HG02798 (cell line): Measurements from ENCODE around the gene FAM20A.
"Not testable (repeated sequence)": the region's sequence is repeated elsewhere in the genome, so short reads cannot be mapped to it uniquely, and the experiment has no call there.

Experiments
- ATAC-seq: cut with Tn5 transposase; IDR thresholded peaks from one replicate; pipeline ENCODE4 v1.9.1; 2021; ENCODE audit warnings: mild to moderate bottlenecking; ENCODE audit not compliant: unreplicated experiment, poor library complexity

The FAM20A gene

DNA sequence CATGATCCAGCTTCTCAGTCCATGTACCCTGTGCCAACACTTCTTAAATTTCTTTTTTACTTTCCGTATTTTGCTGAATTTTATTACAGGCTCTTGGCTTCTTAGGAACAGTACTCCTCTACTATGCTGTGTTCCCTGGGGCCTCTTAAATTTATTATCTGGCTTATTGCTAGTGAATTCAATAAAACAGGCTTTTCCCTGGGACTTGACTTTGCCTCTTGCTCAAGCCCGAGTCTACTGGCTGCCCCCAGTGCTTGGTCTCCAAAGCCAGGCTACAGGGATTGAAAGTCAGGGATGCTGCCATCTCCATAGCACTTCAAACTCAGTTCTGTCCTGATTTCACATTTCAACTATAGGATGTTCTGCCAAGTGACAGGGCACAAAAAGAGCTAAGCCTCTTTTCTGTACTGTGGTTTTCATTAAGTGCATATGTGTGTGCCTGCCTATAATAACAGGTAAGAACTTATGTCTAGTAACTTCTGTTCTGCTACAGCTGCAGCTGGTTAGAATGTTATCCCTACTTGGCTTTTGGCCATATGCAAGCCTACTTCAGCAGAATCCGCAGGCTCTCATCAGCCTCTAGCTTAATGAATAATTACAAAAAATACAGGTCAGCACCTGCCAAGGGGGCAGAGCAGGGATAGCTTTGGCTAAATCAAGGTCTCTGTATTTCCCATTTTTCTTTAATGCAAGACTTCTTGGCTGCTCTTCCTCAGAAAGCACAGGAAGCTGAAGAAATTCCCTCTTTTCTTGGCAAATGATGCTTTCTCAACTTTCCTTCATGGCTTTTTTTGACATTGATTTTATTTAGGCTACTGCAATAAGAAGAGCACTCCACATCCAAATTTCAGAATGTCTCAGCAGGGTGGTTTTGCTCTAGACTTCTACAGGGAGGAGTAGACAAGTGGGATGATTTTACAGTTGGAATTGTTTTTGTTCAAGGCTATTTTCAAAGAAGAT is 8.2 kb downstream of the FAM20A start:
- no peak for ATAC-seq

DNA sequence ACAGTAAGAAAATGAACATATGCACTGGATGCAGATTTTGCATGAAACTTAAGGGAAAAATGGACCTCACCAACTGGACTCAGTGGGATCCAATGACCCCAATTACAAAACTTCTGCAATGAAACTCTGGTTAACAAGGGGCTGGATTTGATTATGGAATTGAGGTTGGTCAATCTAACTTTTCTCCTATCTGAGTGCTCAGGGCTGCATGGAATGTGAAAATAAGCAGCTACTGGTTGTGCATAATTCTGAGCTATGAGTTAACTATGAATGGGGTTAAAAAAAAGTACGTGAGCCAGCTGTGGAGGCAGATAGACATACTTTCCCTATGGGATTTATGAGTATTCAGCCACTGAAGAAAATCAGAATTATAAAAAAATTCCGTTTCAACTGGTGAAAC is 9.2 kb downstream of the FAM20A start:
- ATAC-seq, result no peak

DNA sequence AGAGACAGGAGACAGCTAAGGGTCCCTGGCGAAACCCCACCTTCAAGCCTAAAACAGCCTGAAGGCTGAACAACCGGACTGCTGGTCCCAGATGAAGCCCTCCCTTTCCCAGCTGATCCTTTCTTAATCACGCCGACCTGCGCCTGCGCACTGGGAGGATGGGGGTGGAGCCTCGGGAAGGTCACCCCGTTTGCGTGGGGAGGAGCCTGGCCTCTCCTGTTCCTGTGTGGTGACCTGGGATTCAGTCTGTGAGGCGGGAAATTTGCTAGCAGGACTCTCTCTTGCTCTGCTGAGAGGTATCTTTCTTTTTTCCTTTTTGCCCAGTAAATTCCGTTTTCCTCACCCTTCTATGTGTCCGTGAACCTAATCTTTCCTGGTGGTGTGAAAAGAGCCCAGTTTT is 9.6 kb downstream of the FAM20A start:
- no peak for ATAC-seq

DNA sequence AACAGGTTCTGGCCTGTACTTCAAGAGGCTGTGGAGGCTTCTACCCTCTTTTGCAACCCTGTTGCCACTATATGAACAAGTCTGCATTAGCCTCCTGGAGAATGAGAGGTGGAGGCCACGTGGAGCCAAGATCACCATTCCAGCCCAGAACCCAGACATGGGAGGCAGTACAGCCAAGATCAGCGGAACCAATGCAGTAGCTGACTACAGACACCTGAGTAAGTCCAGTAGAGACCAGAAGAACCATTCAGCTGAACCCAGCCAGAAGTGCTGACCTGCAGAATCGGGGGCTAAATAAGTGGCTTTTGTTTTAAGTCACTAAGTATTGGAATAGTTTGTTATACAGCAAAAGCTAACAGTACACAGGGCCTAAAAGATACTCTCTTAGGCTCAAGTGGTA is 12.1 kb downstream of the FAM20A start:
- no peak for ATAC-seq

DNA sequence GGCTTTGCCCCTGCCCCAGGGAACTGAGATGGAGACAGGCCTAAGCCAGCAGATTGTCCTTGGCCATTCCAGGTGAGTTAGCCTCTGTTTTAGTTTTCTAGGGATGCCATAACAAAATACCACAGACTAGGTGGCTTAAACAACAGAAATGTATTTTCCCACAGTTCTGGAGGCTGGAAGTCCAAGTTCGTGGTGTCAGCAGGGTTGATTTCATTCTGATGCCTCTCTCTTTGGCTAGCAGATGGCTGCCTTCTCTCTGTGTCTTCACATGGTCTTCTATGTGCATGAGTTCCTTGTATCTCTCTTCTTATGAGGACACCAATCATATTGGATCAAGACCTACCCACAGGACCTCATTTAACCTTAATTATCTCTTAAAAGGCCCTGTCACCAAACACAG is 12.8 kb downstream of the FAM20A start:
- ATAC-seq, result no peak

DNA sequence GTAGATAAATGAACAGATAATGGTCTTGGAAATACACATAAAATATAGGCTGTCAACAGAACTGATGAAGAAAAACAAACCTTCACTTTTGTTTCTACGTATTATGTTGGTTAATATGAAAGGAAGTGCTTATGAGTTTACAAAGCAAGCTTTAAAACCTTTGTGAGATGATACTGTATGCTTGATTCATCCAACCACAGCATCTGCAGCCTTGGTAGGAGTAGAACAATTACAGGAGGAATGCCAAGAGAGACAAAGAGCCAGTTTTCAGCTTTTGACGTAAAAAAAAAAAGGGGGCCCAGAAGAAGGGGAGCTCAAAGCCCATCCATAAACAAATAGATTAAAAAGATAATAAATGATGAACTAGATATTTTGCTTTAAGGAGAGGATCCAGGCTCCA is 13.3 kb downstream of the FAM20A start:
- ATAC-seq, result no peak

DNA sequence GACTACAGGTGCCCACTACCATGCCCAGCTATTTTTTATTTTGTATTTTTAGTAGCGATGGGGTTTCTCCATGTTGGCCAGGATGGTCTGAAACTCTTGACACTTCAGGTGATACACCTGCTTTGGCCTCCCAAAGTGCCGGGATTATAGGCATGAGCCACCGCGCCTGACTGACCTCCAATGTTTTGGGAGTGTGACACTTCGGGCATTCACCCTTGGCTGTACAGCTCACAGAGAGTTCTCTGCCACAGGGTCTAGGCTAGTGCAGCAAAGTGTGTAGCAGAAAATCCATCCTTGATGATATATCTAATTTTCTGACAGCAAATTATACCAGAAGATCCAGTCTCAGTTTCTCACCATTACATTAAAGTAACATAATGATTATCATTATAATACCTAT is 14.1 kb downstream of the FAM20A start:
- ATAC-seq, result no peak

DNA sequence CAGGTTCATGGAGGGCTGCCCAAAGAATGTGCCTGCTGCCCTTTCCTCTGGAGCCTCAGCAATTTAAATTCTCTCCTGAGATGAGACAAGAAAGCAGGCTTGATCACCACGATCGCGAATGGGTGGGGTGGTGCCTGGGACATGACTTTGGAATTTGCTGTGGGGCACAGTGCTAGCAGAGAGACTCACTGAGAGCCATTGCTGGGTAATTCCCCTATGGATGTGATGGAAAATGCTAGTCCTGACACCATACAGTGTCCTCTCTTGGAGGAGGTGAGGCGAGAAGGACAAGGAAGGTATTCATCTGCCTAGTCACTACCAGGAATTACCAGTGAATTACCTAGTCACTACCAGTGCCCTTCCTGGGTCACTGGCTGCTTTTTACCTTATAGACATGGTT is 15.5 kb downstream of the FAM20A start:
- no peak for ATAC-seq

DNA sequence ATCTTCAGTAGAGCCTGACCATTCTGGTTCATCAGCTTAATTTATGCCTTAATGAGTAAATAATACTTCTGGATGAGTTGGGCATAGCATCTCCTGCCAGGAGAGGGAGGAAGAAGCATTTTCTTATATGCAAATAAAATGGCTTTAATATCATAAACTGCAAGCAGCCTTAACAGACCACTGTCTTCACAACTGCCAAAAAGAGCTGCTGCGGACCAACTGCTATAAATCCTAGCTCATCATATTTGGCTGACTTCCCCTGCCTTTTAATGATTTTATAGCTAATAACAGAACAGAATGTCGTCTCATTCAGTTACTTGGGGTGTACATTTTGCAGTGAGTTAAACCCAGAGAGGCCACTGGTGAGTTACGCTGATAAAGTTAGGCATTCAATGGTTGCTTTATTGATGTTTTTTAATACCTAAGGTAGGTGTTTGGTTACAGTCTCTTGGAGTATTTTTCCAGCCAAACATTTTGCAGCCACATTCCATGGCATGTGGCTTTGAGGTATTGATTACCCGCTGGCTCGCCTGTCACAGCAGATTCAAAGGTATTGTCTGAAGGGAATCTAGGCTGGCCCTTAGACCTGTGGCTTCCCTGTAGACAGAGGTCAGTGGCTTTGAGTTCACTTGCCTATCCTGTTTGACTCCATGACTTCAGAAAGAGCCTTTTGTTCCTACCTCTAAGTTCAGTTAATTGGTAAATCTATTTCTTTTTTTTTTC is 16.4 kb downstream of the FAM20A start:
- ATAC-seq, result no peak

DNA sequence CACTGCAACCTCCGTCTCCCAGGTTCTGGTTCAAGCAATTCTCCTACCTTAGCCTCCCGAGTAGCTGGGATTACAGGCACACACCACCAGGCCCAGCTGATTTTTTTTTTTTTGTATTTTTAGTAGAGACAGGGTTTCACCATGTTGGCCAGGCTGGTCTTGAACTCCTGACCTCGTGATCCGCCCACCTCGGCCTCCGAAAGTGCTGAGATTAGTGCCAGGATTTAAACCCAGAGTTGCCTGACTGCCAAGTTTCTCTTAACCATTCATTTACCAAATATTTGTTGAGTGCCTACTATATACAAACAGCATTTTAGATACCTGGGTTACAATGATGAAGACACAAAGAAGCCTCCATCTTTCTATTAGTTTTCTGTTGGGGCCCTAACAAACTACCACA is 18.3 kb downstream of the FAM20A start:
- ATAC-seq, result not testable (repeated sequence)

DNA sequence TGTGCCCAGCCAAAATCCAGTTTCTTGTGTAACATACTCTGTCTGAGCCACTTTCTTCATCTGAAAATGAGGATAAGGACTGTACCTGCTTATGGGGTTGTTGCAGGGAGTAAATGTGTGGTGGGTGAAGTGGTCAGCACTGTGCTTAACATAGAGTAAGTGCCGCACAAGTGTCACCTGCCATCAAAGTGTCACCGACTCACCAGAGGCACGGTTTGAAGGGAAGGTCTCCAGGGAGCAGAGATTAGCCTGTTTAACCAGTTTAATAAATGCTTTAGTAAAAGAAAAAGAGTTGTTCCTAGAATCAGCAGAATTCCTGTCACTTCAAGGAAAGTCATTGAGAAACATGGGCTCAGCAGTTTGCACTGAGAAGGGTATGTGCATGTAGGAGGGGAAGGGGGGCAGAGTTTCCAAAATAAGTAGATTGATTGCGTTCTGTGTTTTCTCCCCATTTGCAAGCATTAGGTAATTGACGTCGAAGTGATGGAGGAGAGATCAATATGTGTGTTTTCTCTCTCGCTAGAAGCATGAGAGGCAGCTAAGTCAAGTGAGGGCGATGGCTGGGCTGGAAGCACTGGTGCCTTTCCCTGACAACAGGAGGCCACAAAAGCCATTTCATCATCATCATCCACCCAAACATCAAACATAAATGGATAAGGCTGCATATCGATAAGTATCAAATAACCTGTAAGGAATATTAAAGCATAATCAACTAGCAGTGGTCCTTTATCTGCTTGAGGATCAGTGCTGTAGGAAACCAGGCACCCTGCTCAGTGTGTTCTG is 19.1 kb downstream of the FAM20A start:
- ATAC-seq, result no peak

DNA sequence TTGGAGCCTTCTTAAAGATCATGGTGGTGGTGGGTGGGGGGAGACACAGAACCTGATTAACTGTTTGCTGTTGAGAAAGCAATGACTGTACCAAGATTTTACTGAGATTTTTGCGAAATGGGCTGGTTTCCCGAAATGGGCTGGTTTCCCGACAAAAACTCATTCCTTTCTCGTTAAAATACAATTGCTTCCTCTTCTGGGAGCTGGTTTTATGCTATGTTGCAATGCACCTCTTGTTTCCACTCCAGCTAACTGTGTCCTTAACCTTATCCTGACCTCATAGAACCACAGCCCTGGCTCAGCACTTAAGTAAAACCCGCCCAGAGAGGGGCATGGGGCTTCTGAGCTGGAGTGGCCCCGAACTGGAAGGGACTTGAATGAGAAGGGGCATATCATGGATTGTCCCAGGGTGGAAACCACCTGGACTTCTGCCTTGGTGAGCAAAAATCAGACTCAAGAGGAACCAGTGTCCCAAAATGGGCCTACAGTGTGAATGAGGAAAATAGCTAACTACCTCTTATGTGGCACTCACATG is 20.9 kb downstream of the FAM20A start:
- no peak for ATAC-seq

DNA sequence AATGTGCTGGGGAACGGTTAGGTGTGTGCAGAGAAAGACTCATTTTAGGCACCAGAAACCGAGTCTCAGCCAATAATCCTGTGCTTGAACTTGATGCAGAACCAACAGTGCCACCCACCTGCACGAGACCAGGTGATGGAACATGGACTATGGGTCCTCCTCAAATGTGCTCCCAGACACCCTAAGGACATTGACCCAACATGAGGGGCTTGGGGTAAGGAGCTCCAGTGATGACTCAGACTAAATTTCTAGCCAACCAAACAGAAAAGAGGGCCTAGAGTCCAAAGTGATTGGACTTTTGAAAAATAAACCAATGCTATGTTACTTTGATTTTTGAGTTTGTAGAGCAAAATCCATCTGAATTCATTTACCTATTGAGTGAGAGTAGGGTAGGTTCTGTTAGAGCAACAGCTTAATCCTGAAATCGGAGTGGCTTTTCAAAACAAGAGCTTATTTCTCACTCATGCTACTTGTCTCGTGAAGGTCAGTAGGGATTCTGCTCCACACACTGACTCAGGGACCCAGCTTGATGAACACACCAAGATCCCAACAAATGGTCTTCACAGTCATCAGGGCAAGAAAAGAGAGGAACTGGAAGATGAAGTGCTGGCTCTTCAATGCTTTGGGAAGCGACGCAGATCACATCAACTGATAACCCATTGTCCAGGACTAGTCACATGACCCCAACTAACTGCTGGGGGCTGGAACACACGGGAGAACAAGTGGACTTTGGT is 21.8 kb downstream of the FAM20A start:
- ATAC-seq, result no peak

DNA sequence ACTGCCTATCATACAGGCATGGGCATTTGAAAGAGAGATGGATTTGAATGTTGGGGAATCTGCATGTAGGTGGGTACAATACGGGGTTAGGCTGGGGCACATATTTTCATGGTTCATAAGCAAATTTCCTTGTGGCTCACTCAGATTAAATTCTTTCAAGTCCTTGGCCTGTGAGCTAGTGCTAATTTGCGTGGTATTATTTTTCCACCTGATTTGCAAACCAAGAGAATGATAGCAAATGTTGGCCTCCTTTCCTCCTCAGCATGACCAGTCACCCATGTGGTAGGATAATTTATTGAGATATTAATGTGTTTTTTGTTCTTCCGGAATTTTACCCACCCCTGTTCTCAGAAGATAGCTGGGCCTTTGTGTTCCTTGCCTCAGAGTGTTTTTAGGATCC is 22.9 kb downstream of the FAM20A start:
- ATAC-seq, result no peak

DNA sequence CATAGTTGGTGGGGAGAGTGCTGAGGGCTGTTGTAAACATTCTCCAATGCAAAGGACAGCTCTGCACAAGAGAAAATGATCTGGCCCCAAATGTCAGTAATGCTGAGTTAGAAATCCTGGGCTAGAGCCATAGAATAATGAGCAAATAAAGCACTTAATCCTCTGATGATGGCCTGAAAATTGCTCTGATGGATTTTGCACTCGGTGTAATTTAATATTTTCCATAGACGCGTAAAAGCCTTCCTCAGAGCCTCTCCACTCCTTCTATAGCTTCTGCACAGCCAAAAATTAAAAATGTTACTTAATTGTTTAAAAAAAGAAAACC is 23.7 kb downstream of the FAM20A start:
- no peak for ATAC-seq

DNA sequence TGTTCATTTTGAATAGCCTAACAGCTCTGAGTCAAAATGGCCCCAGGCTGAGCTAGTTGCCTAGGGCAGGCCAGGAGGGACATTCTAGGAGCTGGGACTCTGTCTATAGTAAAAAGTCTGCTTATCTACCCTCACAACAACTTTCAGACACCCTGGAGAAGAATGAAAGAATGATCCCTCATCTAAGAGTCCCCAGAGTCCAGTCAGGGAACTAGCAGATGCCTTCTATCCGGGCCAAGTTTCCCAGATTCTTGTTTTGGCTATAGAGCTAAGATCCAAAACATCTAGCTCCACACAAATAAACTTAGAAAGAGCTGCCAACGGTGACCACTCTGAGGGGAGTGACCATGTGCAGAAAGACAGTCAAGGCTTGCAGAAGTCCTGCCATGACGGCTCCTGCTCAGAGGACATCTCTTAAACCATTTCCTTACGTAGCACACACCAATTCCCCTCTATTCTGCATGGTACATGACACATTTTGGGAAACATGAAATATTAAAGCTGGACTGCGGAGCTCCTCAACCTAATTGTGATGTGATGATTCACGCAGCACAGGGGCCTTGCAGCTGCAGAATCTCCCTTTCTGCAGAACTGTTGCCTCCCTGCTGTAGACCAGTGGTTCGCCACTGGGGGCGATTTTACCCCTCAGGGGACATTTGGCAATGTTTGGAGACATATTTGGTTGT is 24.2 kb downstream of the FAM20A start:
- no peak for ATAC-seq

DNA sequence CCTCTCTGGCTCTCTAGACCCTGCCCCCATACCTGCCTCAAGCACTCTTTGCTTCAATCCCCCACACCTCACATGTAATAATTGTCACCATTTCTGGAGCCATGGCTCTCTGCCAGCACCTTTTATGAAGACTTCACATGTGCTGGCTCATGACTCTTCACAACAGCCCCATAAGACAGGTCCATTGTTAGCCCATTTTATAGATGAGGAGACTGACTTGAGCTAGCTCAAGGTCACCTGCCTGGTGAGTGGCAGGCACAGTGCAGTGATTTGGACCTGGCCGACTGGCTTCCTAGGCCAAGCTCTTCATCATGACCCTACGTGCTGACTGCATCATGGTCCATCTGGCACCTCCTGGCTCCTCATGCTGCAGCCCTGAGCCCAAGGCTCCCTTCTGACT is 25.0 kb downstream of the FAM20A start:
- no peak for ATAC-seq

DNA sequence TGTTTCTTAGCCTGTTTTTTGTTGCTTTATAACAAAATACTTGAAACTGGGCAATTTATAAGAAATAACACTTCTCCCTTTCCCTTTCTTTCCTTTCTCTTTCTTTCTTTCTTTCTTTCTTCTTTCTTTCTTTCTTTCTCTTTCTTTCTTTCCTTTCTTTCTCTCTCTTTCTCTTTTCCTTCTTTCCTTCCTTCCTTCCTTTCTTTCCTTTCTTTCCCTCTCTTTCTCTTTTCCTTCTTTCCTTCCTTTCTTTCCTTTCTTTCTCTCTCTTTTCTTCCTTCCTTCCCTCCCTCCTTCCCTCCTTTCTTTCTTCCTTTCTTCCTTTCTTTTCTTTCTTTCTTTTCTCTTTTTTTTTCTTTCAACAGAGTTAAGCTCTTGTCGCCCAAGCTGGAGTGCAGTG is 27.8 kb downstream of the FAM20A start:
- no peak for ATAC-seq

DNA sequence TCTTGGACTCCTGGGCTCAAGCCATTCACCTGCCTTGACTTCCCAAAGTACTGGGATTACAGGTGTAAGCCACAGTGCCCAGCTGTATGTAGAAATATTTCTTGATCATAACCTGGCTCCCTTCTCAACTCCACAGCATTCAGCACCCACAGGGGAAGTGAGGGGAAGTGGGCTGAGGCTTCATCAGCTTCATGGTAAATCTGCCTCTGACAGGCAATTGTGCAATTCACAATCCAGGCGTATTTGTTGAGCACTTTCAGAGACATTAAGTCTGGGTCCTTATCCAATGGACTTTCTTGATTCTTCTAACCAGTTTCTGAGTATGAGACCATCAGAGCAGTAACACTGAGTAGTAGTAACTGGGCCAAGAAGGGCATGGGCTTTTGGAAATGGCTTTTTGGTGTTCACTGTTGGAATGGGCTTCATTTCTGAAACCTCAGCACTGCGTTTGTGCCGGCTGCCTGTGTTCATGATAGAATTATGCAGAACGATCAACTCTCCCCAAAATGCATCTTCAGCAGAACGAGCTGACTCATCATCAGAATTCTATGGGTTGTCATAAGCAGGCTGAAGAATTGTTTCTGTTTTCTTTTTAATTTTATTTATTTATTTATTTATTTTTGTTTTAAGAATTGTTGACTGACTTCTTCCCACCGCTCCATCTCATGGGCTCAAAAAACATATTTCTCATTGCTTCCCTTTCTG is 28.9 kb downstream of the FAM20A start:
- ATAC-seq, result no peak
